OCI-LY1 (cell line): Measurements from ENCODE around the gene CRHR1.
"Not testable (repeated sequence)": the region's sequence is repeated elsewhere in the genome, so short reads cannot be mapped to it uniquely, and the experiment has no call there.

Source experiments
- H2AFZ ChIP-seq: fragments of 200-600 bp; sonication (generic), shearing (Covaris generic); 2 replicates; pipeline ENCODE4 v1.6.0; 2014; ENCODE audit warnings: antibody characterized with exemption, mild to moderate bottlenecking, low read length
- H3F3A ChIP-seq: fragments of 200-600 bp; sonication (generic), shearing (Covaris generic); 2 replicates; pipeline ENCODE4 v1.6.0; 2014; ENCODE audit warnings: mild to moderate bottlenecking, antibody characterized with exemption, low read length, moderate library complexity; ENCODE audit not compliant: insufficient read depth
- H3K27ac ChIP-seq: fragments of 200-600 bp; sonication (generic); 2 replicates; pipeline ENCODE4 v1.5.1; 2014; ENCODE audit warnings: low read length, mixed run types, mild to moderate bottlenecking, low read depth; ENCODE audit not compliant: poor library complexity, severe bottlenecking
- H3K27me3 ChIP-seq: fragments of 200-600 bp; sonication (generic); 2 replicates; pipeline ENCODE4 v1.6.0; 2014; ENCODE audit warnings: antibody characterized with exemption, mild to moderate bottlenecking, low read length, moderate library complexity; ENCODE audit not compliant: insufficient read depth
- H3K36me3 ChIP-seq: fragments of 200-600 bp; sonication (generic); 2 replicates; pipeline ENCODE4 v1.6.1; 2014; ENCODE audit warnings: mild to moderate bottlenecking, antibody characterized with exemption, low read length, moderate library complexity, mixed read lengths; ENCODE audit not compliant: insufficient read depth
- H3K4me1 ChIP-seq: fragments of 200-600 bp; sonication (generic); 2 replicates; pipeline ENCODE4 v1.5.1; 2014; ENCODE audit warnings: mild to moderate bottlenecking, low read length, moderate library complexity; ENCODE audit not compliant: insufficient read depth, severe bottlenecking
- H3K4me2 ChIP-seq: fragments of 200-600 bp; sonication (generic), shearing (Covaris generic); 2 replicates; pipeline ENCODE4 v1.6.1; 2014; ENCODE audit warnings: low read length
- H3K4me3 ChIP-seq: fragments of 200-600 bp; sonication (generic); 2 replicates; pipeline ENCODE4 v1.5.1; 2014; ENCODE audit warnings: low read length, low read depth, mild to moderate bottlenecking, mixed read lengths; ENCODE audit not compliant: poor library complexity, severe bottlenecking
- H3K79me2 ChIP-seq: fragments of 200-600 bp; shearing (Covaris generic); 2 replicates; pipeline ENCODE4 v1.6.1; 2016; ENCODE audit warnings: mixed run types, low read length, mixed read lengths; ENCODE audit not compliant: insufficient read depth
- H3K9ac ChIP-seq: fragments of 200-600 bp; sonication (generic), shearing (Covaris generic); 2 replicates; pipeline ENCODE4 v1.6.1; 2014; ENCODE audit warnings: mild to moderate bottlenecking, low read length, mixed read lengths
- H3K9me2 ChIP-seq: fragments of 200-600 bp; sonication (generic), shearing (Covaris generic); 2 replicates; pipeline ENCODE4 v1.6.1; 2014; ENCODE audit warnings: low read depth, mild to moderate bottlenecking, low read length, mixed read lengths
- H3K9me3 ChIP-seq: fragments of 200-600 bp; shearing (Covaris generic); 2 replicates; pipeline ENCODE4 v1.6.1; 2014; ENCODE audit warnings: low read length, mixed read lengths
- H4K20me1 ChIP-seq: fragments of 200-600 bp; sonication (generic), shearing (Covaris generic); 2 replicates; pipeline ENCODE4 v1.6.0; 2016; ENCODE audit warnings: mild to moderate bottlenecking, low read length; ENCODE audit not compliant: insufficient read depth
- EZH2 ChIP-seq: fragments of 200-600 bp; sonication (generic), shearing (Covaris generic); IDR thresholded peaks from 2 replicates; pipeline ENCODE4 v1.8.0; 2017; ENCODE audit warnings: borderline replicate concordance, mixed run types, mild to moderate bottlenecking, antibody characterized with exemption, low read length, moderate library complexity, mixed read lengths
- TF ChIP-seq, protein P1 (sequence below): fragments of 200-600 bp; sonication (generic), shearing (Covaris generic); IDR thresholded peaks from 2 replicates; pipeline ENCODE4 v1.5.1; 2017; ENCODE audit warnings: mild to moderate bottlenecking, antibody characterized with exemption, low read length, moderate library complexity, mixed read lengths

CRHR1 gene

DNA sequence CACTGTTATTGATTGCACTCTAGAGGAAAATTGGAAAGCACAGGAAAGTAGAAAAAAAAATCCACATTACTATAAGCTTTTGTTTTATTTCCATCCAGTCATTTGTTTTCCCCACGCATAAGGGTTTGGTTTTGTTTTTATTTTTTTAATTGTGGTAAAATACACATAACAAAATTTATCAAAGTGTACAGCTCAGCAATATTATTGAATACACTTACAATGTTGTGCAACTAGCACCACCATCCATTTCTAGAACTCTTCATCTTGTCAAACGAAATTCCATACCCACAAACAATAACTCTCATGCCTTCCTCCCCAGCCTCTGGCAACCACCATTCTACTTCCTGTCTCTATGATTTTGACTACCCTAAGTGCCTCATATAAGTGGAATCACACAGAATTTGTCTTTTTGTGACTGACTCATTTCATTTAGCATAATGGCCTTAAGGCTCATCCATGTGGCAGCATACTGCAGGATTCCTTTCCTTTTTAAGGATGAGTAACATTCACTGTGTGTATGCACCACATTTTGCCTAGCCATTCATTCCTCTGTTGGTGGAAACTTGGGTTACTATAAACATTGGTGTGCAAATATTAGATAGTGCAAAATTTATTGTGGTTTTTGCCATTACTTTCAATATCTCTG is 71.7 kb downstream of the CRHR1 start:
- Histone ChIP-seq H3K4me1 (no peaks in the 10 kb centered on the region), H3K27me3 (no peaks in the 10 kb centered on the region), H3K9me3 (no peaks in the 10 kb centered on the region), H3K4me2 (no peak overlapping the region), H3K27ac (no peak overlapping the region), H4K20me1 (no peaks in the 10 kb centered on the region), H3F3A (no peaks in the 10 kb centered on the region), H3K4me3 (no peak overlapping the region), H3K79me2 (no peaks in the 10 kb centered on the region), H3K9ac (no peak overlapping the region), H3K9me2 (no peaks in the 10 kb centered on the region), H2AFZ (no peak overlapping the region), H3K36me3 (no peaks in the 10 kb centered on the region)
- TF ChIP-seq, protein P1, sequence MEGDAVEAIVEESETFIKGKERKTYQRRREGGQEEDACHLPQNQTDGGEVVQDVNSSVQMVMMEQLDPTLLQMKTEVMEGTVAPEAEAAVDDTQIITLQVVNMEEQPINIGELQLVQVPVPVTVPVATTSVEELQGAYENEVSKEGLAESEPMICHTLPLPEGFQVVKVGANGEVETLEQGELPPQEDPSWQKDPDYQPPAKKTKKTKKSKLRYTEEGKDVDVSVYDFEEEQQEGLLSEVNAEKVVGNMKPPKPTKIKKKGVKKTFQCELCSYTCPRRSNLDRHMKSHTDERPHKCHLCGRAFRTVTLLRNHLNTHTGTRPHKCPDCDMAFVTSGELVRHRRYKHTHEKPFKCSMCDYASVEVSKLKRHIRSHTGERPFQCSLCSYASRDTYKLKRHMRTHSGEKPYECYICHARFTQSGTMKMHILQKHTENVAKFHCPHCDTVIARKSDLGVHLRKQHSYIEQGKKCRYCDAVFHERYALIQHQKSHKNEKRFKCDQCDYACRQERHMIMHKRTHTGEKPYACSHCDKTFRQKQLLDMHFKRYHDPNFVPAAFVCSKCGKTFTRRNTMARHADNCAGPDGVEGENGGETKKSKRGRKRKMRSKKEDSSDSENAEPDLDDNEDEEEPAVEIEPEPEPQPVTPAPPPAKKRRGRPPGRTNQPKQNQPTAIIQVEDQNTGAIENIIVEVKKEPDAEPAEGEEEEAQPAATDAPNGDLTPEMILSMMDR: no peak
- TF ChIP-seq EZH2: no peak

DNA sequence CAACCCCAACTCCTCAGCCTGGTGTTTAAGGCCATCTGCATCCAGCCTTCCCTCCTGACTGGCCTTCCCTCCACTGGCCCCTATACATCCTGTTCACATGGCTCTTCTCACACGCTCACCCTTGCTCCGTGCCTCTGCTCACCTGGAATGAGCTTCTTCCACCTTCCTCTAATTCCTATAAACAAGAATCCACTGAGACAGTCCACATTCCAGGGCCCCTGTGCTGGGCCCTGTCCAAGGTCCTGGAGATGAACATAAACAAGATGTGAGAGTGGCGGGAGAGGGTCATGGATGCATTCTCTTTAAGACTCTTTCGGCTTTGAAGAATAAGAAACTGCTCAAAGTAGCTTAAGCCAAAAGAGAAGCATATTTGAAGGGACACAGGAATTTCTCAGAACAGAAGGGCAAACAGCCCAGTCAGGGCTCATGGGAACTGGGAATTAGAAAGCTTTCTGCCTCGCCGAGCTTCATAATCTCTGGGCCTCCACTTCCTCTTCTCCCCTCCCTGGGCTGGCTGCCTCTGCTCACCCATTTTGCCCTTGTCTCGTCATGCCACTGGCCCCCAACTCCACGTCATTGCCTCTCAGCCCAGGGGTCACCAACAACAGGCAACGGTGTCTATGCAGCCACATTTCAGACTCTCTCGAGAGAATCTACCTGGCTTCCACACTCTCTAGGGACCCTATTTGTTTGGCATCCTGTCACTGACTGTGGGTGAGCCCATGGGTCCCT is 74.0 kb downstream of the CRHR1 start:
- no peaks in the 10 kb centered on the region for H3F3A ChIP-seq
- H3K27me3 ChIP-seq: no peaks in the 10 kb centered on the region; the same call in 1 of the 2 replicates
- H3K4me3 ChIP-seq: no peak overlapping the region
- H3K36me3 ChIP-seq: no peaks in the 10 kb centered on the region
- no peaks in the 10 kb centered on the region for H3K9me2 ChIP-seq
- no peaks in the 10 kb centered on the region for H4K20me1 ChIP-seq
- no peak overlapping the region for H3K9ac ChIP-seq
- TF ChIP-seq, protein P1: no peak
- TF ChIP-seq EZH2: no peak
- H3K4me1 ChIP-seq: no peaks in the 10 kb centered on the region
- no peak overlapping the region for H3K27ac ChIP-seq
- H3K4me2 ChIP-seq: no peak overlapping the region
- H3K79me2 ChIP-seq: no peaks in the 10 kb centered on the region
- H3K9me3 ChIP-seq: no peaks in the 10 kb centered on the region
- H2AFZ ChIP-seq: no peak overlapping the region

DNA sequence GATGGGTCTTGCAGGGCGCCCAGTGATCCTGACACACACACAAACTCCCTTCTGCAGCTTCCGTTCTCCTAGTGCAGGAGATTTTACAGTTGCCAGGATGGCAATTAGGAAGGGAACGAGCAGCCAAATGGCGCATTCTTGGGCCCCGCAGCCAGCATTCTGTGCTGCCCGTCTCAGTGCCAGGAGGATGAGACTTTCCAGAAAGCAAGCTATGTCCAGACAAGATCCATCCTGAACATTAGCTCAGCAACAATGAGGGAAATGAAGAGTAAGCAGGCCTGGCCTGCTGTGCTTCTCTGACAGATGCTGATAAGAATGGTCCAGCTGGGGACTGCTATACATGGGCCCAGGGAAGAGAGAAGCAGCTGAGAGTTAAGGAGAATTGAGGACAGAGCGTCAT is 77.0 kb downstream of the CRHR1 start:
- no peak overlapping the region for H3K27ac ChIP-seq
- H3K9ac ChIP-seq: no peak overlapping the region
- no peak overlapping the region for H2AFZ ChIP-seq
- H3K27me3 ChIP-seq: no peaks in the 10 kb centered on the region; the same call in 1 of the 2 replicates
- H3K4me2 ChIP-seq: no peak overlapping the region
- H3K9me3 ChIP-seq: no peaks in the 10 kb centered on the region
- no peaks in the 10 kb centered on the region for H4K20me1 ChIP-seq
- no peaks in the 10 kb centered on the region for H3K9me2 ChIP-seq
- no peak overlapping the region for H3K4me3 ChIP-seq
- no peaks in the 10 kb centered on the region for H3F3A ChIP-seq
- H3K36me3 ChIP-seq: no peaks in the 10 kb centered on the region
- TF ChIP-seq, protein P1: no peak
- TF ChIP-seq EZH2: no peak
- no peaks in the 10 kb centered on the region for H3K79me2 ChIP-seq
- H3K4me1 ChIP-seq: no peaks in the 10 kb centered on the region

DNA sequence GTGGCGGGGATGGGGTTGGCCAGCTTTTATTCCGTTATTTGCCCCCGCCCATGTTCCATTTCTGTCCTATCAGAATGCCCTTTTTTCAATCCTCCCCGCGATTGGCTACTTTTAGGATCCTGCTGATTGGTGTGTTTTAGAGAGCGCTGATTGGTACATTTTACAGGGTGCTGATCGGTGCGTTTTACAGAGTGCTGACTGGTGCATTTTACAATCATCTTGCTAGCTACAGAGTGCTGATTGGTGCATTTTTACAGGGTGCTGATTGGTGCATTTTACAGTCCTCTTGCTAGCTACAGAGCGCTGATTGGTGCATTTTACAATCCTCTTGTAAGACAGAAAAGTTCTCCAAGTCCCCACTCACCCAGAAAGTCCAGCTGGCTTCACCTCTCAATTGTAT is 78.0 kb downstream of the CRHR1 start:
- H3K4me1 ChIP-seq, H2AFZ ChIP-seq, H3K27ac ChIP-seq, H3K27me3 ChIP-seq, H3K9me2 ChIP-seq, H4K20me1 ChIP-seq, H3K79me2 ChIP-seq, H3K4me3 ChIP-seq, H3K4me2 ChIP-seq, H3K9me3 ChIP-seq, H3K9ac ChIP-seq, H3F3A ChIP-seq, H3K36me3 ChIP-seq: not testable (repeated sequence)
